GM19240 (cell line): Measurements from ENCODE around the gene SPTB.
"Not testable (repeated sequence)": the region's sequence is repeated elsewhere in the genome, so short reads cannot be mapped to it uniquely, and the experiment has no call there.

ENCODE experiments used
- DNase-seq: peaks from one replicate; pipeline ENCODE4 v3.0.0; 2011; ENCODE audit warnings: low spot score; ENCODE audit not compliant: insufficient read length

Gene SPTB

DNA sequence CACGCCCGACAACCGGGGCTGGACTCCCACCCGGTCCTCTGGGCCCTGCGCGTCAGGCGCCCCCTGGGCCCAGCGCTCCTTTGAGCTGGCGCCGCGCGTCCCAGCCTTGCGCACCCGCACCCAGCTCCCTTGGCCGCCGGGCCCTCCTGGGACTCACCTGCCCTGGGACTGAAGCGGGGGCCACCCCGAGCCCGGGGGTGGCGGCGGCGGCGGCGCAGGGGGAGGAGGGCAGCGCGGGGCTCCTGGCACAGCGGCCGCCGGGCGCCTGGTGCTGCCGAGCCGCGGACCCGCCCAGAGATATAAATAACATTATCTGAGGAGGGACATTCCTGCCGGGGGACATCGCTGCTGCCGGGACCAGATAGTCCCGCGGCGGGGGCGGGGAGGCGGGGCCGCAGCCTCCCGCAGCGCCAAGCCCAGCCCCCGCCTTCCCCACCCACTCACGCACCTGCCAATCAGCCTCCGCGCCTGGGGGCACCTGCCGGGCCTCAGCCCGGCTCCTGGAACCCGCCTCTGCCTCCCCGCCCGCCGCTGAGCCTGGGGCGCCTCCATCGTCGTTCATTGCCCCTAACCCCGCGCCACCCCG is at the start of gene SPTB:
Gene SPTB (minus strand): TSS at position 273 of the 586 bp plus-strand sequence. CDS start 56,813 bp downstream, outside the sequence.
- peak; percentile 14 for DNase-seq

DNA sequence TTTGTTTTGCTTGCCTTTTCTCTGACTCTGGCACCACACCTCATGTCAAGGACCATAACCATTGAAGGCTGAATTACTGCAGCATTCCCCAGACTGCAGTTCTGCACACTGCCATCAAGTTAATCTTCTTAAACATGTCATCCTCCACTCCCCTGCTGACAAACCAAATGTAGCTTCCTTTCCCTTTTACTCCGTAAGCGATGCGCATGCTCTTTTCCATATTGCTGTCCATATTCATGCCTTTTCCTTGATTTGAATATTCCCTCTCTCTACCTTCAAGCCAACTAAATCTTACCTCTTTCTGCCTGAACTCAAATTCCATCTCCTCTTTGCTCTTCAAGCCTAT is 49.3 kb upstream of the SPTB start:
- no peak for DNase-seq

- DNase-seq = no peak
Measured at GRCh38 chr14:64928239-64929013, 48.7 kb upstream of the SPTB start.

- DNase-seq = no peak
Measured at GRCh38 chr14:64927031-64927430, 47.3 kb upstream of the SPTB start.

GRCh38 chr14:64926398-64926995 is 46.8 kb upstream of the SPTB start:
- no peak for DNase-seq

GRCh38 chr14:64923015-64923414 is 43.3 kb upstream of the SPTB start:
- no peak for DNase-seq

DNA sequence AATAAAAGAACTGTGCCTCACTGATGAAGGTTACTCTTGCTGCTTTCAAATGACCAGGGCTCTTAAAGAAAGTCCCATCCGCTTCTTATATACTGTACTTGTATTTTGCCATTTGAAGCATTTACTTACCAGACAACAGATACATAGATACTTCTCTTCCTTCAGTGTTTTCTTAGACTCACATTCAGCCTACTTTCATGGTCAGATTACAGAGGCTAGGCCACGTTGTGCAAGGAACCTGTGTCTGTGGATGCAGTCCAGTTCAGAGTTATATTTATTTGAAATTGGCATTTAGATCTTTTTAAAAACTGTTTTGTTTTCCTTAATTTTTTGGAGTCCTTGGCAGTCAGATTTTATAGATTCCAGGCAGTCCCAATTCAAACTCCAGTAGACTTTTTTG is 40.8 kb upstream of the SPTB start:
- no peak for DNase-seq

DNA sequence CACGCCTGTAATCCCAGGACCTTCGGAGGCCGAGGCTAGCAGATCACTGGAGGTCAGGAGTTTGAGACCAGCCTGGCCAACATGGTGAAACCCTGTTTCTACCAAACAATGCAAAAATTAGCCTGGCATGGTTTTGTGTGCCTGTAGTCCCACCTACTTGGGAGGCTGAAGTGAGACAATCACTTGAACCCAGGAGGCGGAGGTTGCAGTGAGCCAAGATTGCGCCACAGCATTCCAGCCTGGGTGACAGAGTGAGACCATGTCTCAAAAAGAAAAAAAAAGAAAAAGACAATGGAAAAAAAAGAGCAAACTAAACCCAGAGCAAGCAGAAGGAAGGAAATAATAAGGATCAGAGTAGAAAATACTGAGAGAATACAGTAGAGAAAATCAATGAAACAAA is 39.9 kb upstream of the SPTB start:
- no peak for DNase-seq

GRCh38 chr14:64919215-64919614 is 39.5 kb upstream of the SPTB start:
- DNase-seq = no peak

GRCh38 chr14:64918216-64918615 is 38.5 kb upstream of the SPTB start:
- no peak for DNase-seq

DNA sequence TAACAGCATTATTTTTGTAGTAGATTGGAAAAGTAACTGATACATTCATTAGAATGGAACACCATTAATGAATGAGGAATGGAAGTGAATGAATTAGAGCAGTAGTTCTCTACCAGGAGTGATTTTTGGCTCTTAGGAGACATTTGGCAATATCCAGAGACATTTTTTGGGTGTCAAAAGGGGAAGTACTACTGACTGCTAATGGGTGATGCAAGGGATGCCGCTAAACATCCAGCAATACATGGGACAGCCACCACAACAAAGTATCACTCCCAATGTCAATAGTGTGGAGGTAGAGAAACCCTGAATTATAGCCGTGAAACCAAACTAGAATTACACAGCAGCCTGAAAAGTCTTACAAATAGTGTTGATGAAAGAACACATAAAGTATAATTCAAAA is 36.1 kb upstream of the SPTB start:
- no peak for DNase-seq

GRCh38 chr14:64915029-64915424 is 35.3 kb upstream of the SPTB start:
- DNase-seq = no peak

DNA sequence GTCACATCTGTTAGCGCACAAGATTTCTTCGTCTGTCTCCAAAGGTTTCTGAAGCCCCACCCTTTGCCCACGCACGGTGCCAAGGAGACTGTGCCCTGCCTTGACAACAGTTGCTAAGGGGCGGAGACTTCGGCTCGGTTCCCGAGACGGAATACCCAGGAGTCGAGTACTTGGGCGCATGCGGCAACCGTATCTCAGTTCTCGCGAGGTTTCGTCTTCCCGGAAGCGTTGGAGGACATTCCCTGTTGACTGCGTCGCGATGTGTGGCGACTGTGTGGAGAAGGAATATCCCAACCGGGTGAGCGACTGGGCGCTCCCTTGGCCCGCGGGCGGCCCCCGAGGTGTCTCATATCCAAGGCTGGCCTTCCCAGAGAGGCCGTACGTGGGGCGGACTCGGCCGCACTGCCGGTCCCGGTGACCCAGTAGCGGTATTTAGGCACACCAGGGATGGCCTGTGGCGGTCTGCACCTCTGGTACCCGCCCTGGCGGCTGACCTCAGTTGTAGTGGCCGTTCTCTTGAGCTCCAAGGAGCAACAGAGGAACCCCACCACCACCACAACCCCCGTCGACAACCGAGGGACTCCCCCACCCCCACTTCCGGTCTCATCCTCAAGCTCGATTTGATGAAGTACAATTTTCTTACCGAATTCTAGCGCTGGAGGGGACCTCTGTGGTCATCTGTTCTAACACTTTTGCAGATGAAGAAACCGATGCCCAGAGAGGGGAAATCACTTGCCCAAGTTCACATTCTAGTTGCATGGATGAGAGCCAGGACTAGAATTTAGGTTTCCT is 34.7 kb upstream of the SPTB start, which contains the start of gene CHURC1:
Gene CHURC1 (plus strand): TSS at position 219 of the 792 bp plus-strand sequence. CDS start 41 bp downstream, at position 260.
- DNase-seq = peak; percentile 70

- not testable (repeated sequence) for DNase-seq
Measured at GRCh38 chr14:64913477-64913876, 33.8 kb upstream of the SPTB start.

DNA sequence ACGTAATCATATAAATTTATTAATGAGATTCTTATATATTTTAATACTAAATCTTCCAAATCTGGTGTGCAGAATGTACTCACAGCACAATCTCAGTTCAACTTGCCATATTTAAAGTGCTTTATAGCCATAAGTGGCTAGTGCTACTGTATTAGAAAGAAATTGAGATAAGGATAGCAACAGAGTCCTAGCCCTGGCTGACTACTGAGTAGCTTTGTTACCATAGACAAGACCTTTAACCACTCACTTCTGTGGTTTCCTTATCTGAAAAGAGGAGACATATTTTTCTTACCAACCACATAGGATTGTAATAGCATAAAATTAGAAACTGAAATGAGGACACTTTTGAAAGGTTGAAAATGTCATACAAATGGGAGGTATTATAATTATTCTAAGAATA is 32.6 kb upstream of the SPTB start:
- no peak for DNase-seq

DNA sequence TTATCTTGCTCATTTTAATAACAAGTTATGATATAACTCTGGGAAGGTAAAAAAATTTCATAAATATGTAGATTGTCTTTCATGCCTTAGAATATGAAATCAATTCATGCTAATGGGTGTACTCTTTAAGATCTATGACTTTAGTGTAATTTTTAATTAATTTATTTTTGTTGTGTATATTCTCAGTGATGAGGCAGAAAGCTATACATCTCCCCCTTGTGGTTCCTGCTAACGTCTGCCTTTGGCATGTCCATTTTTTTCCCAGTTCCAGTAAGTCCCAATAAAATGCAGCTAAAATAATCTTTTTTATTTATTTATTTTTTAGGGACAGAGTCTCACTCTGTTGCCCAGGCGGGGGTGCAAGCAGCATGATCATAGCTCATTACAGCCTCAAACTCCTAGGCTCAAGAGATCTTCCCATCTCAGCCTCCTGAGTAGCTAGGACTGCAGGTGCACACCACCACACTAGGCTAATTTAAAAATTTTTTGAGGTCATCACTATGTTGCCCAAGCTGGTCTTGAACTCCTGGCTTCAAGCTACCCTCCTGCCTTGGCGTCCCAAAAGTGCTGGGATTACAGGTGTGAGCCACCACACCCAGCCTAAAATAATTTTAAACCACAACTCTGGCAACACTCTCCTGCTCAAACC is 31.3 kb upstream of the SPTB start:
- no peak for DNase-seq

DNA sequence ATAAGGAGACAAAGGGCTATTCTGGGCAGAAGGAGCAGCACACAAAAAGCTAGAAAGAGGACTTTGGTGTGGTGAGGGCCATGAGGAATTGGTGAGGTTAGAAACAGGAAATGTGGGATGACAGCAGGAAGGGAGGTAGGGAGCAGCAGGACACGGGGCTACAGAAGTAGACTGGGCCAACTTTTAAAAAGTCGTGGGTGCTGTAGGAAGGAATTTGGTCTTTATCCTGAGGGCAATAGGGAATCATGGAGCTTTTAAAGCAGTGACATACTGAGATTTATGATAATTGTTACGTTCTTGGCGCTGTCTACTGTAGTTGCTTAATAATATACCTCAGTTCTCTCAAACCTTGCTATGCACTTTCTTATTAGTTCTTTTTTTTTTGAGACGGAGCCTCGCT is 26.3 kb upstream of the SPTB start:
- no peak for DNase-seq

GRCh38 chr14:64899958-64900357 is 20.3 kb upstream of the SPTB start:
- DNase-seq = no peak

DNA sequence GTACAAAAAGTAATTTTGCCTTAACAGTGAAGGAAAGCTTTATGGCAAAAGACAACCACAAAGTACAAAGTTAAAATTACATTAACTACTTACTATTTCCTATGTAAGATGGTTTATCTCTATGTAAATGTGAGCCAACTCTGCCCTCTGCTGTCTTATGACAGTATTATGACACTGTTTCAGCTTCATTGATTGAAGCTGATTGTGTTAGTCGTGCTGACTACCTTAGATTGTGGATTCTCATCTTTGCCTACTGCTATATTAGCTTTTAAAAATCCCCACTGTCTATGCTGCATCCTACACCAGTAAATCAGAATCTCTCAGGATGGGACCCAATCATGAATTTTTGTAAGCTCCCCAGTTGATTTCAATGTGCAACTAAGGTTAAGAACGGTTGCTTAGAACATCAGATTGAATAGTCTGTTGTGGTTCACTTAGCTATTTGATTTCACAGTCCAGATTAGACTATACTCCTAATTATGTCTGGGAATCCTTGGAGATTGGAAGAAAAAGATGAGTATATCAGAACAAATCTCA is 12.2 kb upstream of the SPTB start:
- DNase-seq = peak; percentile 12

GRCh38 chr14:64891173-64891838 is 11.6 kb upstream of the SPTB start:
- DNase-seq = no peak

DNA sequence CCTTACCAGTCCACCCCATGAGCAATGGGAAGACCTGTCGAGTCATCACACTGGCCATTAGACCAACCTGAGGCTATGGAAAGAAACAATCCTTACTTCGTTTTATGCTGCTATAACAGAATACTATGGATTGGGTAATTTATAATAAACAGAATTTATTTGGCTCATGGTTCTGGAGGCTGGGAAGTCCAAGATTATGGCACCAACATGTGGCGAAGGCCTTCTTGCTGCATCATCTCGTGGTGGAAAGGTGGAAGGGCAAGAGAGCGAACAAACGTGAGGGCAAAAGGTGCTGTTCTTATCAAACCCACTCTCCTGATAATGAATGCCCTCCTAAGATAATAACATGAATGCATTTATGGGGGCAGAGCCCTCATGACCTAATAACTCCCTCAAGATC is 9.6 kb upstream of the SPTB start:
- DNase-seq = no peak
